Activated naive CD4-positive, alpha-beta T cell treated with anti-CD3 and anti-CD28 coated beads for 36 hours (primary cell): ENCODE measurements around the gene POLD2. TPM values are rescaled to one million over a fixed set of nuclear protein-coding genes. Genes with fewer than 3 reads are reported as not detected.

ENCODE experiments used
- CTCF ChIA-PET: fragments of 350-600 bp; sonication (Branson Sonifier 250); formaldehyde crosslinking; loops from one replicate; lab custom pipeline; 2021; ENCODE audit warnings: antibody characterized with exemption; lab: Charles Lee
- DNase-seq: peaks from one replicate; pipeline ENCODE4 v3.0.0-alpha.2; 2020
- H3K27ac Mint-ChIP-seq: one replicate; pipeline ENCODE4 v1.8.0; 2021; ENCODE audit warnings: mild to moderate bottlenecking, mixed read lengths
- H3K27me3 Mint-ChIP-seq: one replicate; pipeline ENCODE4 v1.8.0; 2021; ENCODE audit warnings: low read depth, mixed read lengths
- H3K36me3 Mint-ChIP-seq: one replicate; pipeline ENCODE4 v1.8.0; 2021; ENCODE audit warnings: low read depth, mixed read lengths
- H3K4me1 Mint-ChIP-seq: one replicate; pipeline ENCODE4 v1.8.0; 2021; ENCODE audit warnings: low read depth, mixed read lengths
- H3K4me3 Mint-ChIP-seq: one replicate; pipeline ENCODE4 v1.8.0; 2021; ENCODE audit warnings: mild to moderate bottlenecking, moderate library complexity, mixed read lengths
- H3K9me3 Mint-ChIP-seq: one replicate; pipeline ENCODE4 v1.8.0; 2021; ENCODE audit warnings: mixed read lengths
- intact Hi-C: fragments of 100-400 bp; cut with micrococcal nuclease; formaldehyde crosslinking; loops from one replicate; pipeline ENCODE4 v1.15.1; 2023
- total RNA-seq, 2 experiments: library from RNA; stranded (reverse); gene quantifications; one replicate each; pipeline ENCODE4 v1.2.3, GENCODE V29; 2021

The POLD2 gene
- total RNA-seq, 2 experiments from 2014 or later: 261 to 270 TPM

DNA sequence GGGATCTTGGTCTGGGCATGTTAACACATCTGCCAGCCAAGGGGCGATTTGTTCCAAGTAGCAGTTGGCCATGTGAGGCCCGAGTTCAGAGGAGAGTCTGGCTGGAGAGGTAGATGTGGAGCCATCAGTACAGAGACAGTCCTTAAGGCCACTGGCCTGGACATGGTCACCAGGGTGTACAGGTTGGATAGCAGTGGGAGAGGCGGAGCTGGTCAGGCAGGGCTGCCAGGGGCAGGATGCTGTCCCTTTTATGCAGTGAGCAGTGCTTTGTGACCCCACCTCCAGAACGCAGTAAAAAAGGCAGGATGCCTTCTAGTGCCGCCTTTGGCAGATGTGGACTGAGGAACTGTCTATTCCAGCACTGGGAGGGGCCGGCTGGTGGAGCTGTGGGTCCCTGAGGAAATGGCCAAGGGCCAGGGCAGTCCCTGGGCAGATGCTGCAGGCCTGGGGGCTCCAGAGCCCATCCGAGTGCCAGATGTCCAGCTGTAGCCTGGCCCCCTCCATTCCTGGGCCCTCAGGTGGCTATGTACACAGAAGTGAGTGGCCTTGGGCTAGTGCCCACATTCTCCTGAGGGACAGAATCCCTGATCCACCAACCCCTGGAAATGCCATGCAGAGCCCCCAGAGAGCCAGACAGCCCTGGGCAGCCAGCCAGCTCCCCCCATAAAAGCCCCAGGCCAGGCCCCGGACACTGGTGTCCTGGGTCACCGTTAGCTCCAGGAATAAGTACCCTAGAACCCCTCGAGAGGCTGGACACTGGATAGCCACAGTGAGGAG lies 34.9 kb upstream of the POLD2 start:
- Mint-ChIP-seq H3K9me3 (no peaks in the 10 kb centered on the region), H3K27ac (no peak overlapping the region), H3K4me3 (no peak overlapping the region), H3K4me1 (no peaks in the 10 kb centered on the region), H3K36me3 (no peaks in the 10 kb centered on the region), H3K27me3 (no peaks in the 10 kb centered on the region)
- intact Hi-C loops: no loop called here
- DNase-seq: no peak
- CTCF ChIA-PET: no interaction called here

DNA sequence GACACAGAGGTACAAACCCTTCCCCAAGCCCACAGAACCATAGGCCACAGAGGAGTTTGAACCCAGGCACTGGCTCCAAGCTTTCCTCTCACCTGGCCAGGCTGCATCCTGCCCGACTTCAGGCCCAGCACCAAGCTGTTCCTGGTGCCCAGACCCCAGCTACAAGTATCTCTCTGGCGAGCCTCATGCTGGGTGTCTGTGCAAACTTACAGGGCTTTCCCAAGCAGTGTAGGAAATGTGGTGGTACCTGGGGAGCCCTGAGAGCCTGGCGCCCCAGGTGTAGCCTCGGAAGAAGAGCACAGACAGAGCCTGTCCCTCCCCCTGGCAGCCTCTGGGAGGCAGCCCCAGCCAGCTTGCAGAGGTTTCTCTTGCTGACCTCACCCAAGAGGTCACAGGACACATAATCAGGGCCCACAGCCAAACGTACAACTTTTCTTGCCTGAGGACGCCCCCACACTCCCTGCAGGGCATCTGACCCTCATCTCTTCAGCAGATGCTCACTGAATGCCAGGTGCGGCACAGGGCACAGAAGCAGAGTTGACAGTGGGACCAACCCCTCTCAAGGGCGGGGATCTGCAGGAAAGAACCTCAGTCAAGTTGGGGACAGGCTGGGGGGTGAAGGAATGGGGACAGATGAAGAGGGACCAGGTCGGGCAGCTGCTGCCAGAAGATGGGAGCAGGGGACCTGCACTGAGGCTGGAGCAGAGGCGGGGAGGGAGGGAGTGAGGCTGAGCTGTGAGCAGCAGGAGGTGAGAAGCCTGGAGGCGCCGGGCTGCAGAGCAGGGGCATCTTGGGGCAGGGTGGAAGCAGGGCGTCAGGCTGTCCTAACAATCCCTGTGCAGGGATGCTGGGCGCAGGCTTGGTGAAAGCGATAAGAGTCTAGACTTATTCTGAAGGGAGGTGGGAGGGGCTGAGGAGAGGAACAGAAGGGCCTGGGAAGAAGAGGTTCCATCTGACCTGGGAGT lies 34.0 kb upstream of the POLD2 start:
- no peak overlapping the region for H3K4me3 Mint-ChIP-seq
- no peak for DNase-seq
- H3K9me3 Mint-ChIP-seq: no peaks in the 10 kb centered on the region
- H3K4me1 Mint-ChIP-seq: no peaks in the 10 kb centered on the region
- intact Hi-C loops: no loop called here
- H3K27ac Mint-ChIP-seq: no peak overlapping the region
- no peaks in the 10 kb centered on the region for H3K27me3 Mint-ChIP-seq
- H3K36me3 Mint-ChIP-seq: no peaks in the 10 kb centered on the region
- CTCF ChIA-PET: no interaction called here

DNA sequence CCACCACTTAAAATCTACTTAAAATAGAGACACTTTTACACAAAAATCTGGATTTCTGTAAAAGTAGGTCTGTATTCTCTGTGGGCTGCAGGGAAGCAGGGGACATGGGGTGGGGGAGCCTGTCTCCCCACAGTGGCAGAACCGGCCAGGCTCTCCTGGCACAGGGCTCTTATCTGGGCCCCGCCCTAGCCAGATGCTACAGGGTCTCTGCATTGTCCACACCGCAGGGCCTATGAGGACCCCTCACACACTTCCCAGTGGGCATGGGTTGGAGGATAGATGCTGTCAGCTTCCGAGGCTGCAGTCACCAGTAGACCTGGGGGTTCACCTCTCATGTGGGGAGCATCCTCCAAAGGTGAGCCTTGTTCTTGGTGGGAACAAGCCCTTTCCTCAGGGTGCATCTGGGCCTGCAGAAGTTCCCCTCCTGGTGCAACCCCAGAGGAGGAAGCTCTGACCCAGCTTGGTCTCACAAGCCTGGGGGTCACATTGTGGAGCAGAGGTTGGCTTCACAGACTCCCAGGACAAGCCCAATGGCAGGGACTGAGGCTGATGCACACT lies 33.2 kb upstream of the POLD2 start:
- no peaks in the 10 kb centered on the region for H3K27me3 Mint-ChIP-seq
- no peak for DNase-seq
- no peak overlapping the region for H3K4me3 Mint-ChIP-seq
- intact Hi-C loops: no loop called here
- no peaks in the 10 kb centered on the region for H3K4me1 Mint-ChIP-seq
- H3K36me3 Mint-ChIP-seq: no peaks in the 10 kb centered on the region
- H3K9me3 Mint-ChIP-seq: no peaks in the 10 kb centered on the region
- CTCF ChIA-PET: no interaction called here
- no peak overlapping the region for H3K27ac Mint-ChIP-seq

DNA sequence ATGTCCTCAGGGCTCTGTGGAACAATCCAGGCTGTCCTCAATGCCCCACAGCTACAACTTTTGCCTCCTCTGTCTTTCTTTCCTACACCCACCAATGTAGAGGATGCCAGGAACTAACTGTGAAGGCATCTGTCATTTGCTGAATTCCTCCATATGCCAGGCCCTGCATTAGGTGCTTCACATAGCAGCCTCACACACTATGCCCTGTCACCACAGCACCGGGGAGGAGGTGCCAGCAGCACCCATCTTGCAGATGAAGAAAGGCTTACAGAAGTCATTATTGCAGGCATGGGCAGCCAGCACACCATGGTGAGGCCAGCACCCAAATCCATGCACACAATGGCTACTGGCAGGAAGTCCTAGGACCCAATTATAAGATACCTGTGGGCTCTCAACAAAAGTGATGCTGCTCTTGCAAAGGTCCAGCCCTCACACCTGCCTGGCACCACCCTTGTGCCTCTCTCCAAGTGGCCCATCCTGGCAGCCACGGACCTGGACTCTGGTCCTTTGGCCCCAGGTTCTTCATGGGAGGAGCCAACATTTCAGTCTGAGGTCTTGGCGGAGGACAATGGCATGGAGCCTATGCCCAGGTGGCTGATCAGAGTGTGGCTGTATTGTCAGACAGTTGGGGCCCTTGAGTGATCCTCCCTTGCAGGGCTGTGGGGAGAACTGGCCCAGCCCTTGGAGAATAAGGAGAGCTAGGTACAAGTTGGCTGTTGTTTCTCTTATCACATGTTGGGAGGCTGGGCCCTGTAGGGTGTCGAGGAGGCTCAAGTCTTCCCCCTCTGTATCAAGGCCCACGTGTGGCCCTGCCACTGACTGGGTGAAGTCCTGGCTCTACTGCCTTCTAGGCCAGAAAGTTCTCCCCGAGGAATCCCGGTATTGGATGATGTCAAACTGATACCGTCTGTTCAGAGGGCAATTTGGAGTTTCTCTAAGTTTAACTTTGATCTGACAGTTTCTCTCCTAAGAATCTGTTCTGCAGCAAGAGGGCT lies 32.1 kb upstream of the POLD2 start:
- intact Hi-C loops: no loop called here
- DNase-seq: no peak
- Mint-ChIP-seq H3K9me3 (no peaks in the 10 kb centered on the region), H3K4me1 (no peaks in the 10 kb centered on the region), H3K27me3 (no peaks in the 10 kb centered on the region), H3K36me3 (no peaks in the 10 kb centered on the region), H3K27ac (no peak overlapping the region), H3K4me3 (no peak overlapping the region)
- CTCF ChIA-PET: no interaction called here

DNA sequence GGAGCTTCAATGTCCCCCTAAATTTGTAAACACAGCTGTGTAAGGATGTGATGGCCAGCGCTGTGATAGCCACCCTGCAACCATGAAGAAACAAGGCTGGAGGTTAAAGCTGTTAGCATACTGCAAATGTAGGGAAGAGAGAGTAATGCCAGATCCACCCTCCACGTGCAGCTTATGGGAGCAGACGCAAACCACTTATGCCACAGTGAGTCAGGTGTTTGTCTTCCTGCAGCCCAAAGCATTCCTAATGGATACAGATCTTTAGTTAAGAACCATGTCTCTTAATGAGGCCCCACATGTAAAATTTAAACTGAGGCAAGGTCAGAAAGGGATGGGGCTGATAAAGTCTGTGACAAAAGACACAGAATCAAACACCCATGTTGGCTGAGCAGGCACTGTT lies 31.4 kb upstream of the POLD2 start:
- H3K4me1 Mint-ChIP-seq: no peaks in the 10 kb centered on the region
- intact Hi-C loops: no loop called here
- H3K9me3 Mint-ChIP-seq: no peaks in the 10 kb centered on the region
- H3K36me3 Mint-ChIP-seq: no peaks in the 10 kb centered on the region
- DNase-seq: no peak
- no peak overlapping the region for H3K4me3 Mint-ChIP-seq
- CTCF ChIA-PET: no interaction called here
- no peak overlapping the region for H3K27ac Mint-ChIP-seq
- no peaks in the 10 kb centered on the region for H3K27me3 Mint-ChIP-seq

DNA sequence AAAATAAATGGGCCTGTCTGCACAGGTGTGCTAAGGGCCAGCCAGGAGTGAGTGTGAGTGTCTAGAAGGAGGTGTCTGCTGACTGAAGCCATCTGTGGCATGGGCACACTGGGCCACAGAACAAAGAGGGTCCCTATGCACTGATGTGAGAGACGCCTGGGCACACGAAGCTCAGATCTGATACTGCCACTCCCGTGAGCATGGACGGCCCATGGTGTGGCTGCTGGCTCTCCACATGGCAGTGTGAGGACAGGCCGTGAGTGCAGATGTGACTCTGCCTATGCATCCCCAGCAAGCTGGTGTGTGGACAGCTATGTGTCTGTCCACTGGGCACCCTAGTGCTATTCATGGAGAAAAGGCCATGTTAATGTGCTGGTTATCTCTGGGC lies 30.6 kb upstream of the POLD2 start:
- Mint-ChIP-seq H3K9me3 (no peaks in the 10 kb centered on the region), H3K27me3 (no peaks in the 10 kb centered on the region), H3K4me1 (no peaks in the 10 kb centered on the region), H3K4me3 (no peak overlapping the region), H3K36me3 (no peaks in the 10 kb centered on the region), H3K27ac (no peak overlapping the region)
- DNase-seq: no peak
- CTCF ChIA-PET: no interaction called here
- intact Hi-C loops: no loop called here

DNA sequence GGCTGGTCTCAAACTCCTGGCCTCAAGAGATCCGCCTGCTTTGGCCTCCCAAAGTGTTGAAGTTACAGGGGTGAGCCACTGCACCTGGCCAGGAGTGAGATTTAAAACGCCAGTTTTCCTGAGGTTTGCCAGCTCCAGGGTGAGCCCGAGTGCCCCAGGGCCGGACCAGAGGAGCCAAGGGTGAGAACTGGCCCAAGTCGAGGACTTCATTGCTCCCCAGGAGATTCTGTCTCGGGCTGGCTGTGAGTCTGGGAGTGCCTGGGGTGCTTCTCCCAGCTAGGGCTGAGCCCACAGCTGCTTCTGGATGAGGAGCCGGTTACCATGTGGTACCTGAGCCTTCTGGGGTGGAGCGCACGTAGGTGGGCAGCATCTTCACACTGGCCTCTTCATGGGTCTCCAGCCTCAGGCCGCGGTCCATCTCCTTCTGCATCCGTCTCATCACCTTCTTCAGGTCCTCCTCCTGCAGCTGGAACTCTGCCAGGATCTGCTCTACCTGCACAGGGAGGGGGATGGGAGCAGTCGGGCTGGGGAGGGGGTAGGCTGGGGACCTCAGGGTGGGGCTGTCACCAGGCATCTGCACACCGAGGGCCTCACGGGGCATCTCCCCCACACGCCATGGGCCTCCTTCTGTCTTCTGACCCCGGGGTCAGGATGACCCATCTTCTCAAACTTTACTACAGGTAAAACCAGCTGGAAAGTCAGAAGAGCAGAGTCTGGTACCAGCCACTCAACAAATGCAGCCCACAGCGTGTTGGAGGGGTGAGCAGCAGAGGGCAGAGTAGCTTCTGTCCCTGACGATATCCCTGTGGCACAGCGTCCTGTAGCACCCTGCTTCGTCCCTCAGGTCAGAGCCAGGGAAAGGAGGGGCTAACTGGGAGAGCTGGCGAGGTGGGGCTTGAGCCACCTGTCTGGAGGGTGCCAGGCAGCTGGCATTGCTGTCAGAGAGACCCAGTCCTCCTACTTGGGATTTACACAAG lies 29.9 kb upstream of the POLD2 start:
- Mint-ChIP-seq H3K27ac (no peak overlapping the region), H3K9me3 (no peaks in the 10 kb centered on the region), H3K4me1 (no peaks in the 10 kb centered on the region), H3K36me3 (no peaks in the 10 kb centered on the region), H3K27me3 (no peaks in the 10 kb centered on the region), H3K4me3 (no peak overlapping the region)
- DNase-seq: no peak
- intact Hi-C loops: no loop called here
- CTCF ChIA-PET: interaction anchor here (0.7 kb wide), 1 partner anchor 412 kb away, joined by 4 read pairs; no protein-coding TSS in a partner anchor

DNA sequence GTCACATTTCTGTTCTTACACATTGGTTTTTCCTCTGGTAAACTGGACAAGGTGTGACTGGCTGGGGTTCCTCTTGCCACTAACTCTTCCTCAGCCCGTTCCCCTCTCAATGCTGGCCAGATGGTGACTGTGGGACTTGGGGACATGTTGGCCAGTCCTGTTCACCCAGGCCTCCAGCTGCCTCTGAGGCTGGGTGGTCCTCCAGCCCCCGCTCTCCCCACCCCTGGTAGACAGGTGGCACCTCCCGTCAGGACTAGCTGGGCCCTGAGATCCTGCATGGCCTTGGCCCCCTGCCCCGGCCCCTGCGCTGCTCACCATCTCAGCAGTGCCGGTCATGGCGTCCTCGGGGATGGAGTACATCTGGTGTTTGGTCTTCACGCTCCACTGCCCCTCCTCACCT lies 28.6 kb upstream of the POLD2 start:
- no peaks in the 10 kb centered on the region for H3K36me3 Mint-ChIP-seq
- no peak overlapping the region for H3K27ac Mint-ChIP-seq
- DNase-seq: no peak
- CTCF ChIA-PET: no interaction called here
- H3K27me3 Mint-ChIP-seq: no peaks in the 10 kb centered on the region
- H3K4me1 Mint-ChIP-seq: no peaks in the 10 kb centered on the region
- H3K4me3 Mint-ChIP-seq: no peak overlapping the region
- intact Hi-C loops: no loop called here
- no peaks in the 10 kb centered on the region for H3K9me3 Mint-ChIP-seq

DNA sequence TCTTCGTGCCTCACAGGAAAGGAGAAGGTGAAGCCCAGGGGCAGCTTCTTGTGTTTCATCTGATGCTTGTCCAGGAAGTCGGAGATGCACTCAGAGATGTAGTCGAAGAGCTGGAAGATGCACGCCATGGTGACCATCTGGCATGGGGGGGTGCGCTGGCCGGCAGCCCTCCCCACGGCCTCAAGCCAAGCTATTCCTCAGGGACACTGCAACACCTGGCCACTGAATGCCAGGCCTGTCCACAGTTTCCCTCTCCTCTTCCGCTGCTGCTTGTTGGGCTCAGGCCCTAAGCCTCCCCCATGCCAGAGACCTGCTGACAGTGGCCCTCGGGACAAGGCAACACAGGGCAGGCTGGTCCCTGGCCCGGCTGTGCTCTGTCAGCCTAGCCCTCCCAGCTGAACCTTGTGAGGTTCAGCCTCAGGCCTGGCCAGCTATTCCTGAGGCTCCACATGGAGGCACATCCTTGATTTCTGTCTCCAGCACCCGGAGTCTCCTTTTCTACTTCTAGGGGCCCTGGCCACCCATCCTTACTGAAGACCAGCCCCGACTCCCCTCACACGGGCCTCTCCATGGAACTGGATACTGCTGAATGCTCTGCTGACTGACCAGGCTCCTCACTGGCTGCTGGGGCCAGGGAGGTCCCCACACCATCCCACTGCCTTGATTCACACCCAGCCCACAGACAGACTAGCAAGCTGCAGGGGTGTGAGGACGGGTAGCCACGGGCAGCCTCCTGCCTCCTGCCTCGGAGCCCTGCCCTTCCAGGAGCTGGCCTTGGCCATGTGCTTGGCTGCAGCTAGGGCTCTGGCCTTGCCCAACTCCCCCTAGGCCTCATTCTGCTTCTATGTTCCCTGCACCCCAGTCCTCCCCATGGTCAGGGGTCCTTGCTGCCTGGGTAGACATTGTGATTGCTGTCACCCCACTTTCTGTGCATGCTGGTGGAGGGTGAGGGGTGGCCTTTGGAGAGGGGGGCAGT lies 27.9 kb upstream of the POLD2 start:
- no peak overlapping the region for H3K27ac Mint-ChIP-seq
- no peaks in the 10 kb centered on the region for H3K9me3 Mint-ChIP-seq
- H3K4me3 Mint-ChIP-seq: no peak overlapping the region
- intact Hi-C loops: no loop called here
- H3K4me1 Mint-ChIP-seq: no peaks in the 10 kb centered on the region
- CTCF ChIA-PET: interaction anchor here (0.6 kb wide), 1 partner anchor 406 kb away, joined by 3 read pairs; no protein-coding TSS in a partner anchor
- DNase-seq: no peak
- H3K36me3 Mint-ChIP-seq: no peaks in the 10 kb centered on the region
- no peaks in the 10 kb centered on the region for H3K27me3 Mint-ChIP-seq

DNA sequence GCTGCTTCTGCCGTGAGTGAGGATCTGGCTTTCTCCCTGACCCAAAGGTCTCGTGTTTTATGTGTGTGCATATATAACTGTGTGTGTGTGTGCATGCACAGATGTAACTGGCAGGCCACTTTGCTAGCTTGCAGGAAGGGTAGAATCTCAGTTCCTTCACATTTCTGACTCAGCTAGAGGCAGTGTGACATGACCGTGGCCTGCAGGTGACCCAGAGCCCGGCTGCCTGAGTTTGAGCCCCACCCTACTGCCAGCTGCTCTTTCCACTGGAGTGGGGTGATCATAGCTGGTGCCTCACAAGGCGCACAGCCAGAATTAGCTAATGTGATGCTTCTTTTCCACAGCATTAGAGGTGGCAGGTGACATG lies 27.1 kb upstream of the POLD2 start:
- Mint-ChIP-seq H3K9me3 (no peaks in the 10 kb centered on the region), H3K27ac (no peak overlapping the region), H3K4me1 (peaks cover 4% of the 10 kb centered on the region), H3K27me3 (no peaks in the 10 kb centered on the region), H3K4me3 (no peak overlapping the region), H3K36me3 (no peaks in the 10 kb centered on the region)
- DNase-seq: no peak
- CTCF ChIA-PET: interaction anchor here (0.6 kb wide), 1 partner anchor 406 kb away, joined by 3 read pairs; no protein-coding TSS in a partner anchor
- intact Hi-C loops: no loop called here
